GM10266 (cell line): ENCODE results near the gene DCAF12.

Source experiments
- DNase-seq: peaks from one replicate; pipeline ENCODE4 v3.0.0; 2012; ENCODE audit errors: extremely low spot score
- TF ChIP-seq, protein P1 (sequence below): IDR thresholded peaks from 2 replicates; pipeline ENCODE4 v1.5.1; 2012; ENCODE audit warnings: mild to moderate bottlenecking, low read depth; ENCODE audit not compliant: control insufficient read depth, insufficient read depth; ENCODE audit errors: missing control alignments

The DCAF12 gene

GRCh38 chr9:34124926-34125325 is 1.6 kb downstream of the DCAF12 start:
- no peak for DNase-seq
- TF ChIP-seq, protein P1, sequence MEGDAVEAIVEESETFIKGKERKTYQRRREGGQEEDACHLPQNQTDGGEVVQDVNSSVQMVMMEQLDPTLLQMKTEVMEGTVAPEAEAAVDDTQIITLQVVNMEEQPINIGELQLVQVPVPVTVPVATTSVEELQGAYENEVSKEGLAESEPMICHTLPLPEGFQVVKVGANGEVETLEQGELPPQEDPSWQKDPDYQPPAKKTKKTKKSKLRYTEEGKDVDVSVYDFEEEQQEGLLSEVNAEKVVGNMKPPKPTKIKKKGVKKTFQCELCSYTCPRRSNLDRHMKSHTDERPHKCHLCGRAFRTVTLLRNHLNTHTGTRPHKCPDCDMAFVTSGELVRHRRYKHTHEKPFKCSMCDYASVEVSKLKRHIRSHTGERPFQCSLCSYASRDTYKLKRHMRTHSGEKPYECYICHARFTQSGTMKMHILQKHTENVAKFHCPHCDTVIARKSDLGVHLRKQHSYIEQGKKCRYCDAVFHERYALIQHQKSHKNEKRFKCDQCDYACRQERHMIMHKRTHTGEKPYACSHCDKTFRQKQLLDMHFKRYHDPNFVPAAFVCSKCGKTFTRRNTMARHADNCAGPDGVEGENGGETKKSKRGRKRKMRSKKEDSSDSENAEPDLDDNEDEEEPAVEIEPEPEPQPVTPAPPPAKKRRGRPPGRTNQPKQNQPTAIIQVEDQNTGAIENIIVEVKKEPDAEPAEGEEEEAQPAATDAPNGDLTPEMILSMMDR: no peak

GRCh38 chr9:34124099-34124498 is 2.4 kb downstream of the DCAF12 start:
- DNase-seq: no peak
- TF ChIP-seq, protein P1: no peak

DNA sequence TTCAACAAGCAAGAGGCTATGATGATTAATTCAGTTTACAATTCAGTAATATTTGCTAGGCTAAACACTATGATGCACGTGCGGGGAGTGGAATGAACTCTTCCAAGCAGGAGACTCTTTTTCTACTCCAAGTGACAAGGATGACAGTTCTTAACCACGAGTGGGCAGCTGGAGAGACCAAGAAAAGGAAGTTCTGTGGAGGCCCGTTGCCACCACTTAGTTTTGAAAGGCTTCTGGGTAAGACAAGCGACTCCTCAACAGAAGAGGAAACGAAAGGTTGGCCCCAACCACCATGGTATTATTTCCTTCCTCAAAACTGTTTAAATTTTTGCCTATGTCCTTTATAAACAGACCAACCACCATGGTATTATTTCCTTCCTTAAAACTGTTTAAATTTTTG is 2.8 kb downstream of the DCAF12 start:
- DNase-seq: no peak

DNA sequence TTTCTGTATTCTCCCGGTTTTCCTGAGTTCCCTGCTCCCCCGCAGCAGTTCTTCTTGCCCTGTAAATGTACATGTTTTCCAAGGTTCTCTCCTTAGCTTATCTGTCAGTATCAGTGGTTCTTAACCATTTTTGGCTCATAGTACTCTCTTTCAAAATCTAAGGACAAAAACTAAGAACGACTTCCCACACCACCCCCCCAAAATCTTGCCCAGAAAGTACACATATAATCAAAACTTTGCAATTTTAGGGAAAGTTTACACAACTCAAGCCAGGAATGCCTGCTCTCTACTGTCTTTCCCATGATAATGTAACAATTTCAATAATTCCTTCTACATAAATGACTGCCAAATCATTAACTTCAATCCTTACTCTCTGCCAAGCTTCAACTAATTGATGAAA is 4.5 kb downstream of the DCAF12 start:
- DNase-seq: no peak
- TF ChIP-seq, protein P1: no peak

More for the DNA sequence above, 2.8 kb downstream of the DCAF12 start:
- TF ChIP-seq, protein P1: no peak

- TF ChIP-seq, protein P1: no peak
- no peak for DNase-seq
These were observed 6.8 kb downstream of the DCAF12 start for GRCh38 chr9:34119713-34120112.

- DNase-seq: no peak
- TF ChIP-seq, protein P1: no peak
These were observed 12.1 kb downstream of the DCAF12 start for GRCh38 chr9:34114436-34114835.

DNA sequence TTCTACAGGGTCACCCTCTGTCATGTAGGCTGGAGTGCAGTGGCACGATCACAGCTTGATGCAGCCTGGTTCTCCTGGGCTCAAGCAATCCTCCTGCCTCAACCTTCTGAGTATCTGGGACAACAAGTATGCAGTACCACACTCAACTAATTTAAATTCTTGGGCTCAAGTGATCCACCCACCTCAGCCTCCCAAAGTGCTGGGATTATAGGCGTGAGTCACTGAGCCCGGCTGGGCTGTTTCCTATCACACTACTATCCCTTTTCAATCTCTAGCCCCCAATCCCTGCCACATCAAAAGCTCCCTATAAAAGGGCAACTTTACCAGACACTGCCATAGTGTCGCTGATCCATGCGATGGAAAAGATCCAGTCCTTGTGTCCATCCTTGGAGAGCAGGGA is 20.4 kb downstream of the DCAF12 start:
- no peak for DNase-seq
- TF ChIP-seq, protein P1: no peak
